GM12874 (cell line): ENCODE data around the gene C20orf96.

Source experiments
- TF ChIP-seq, protein P1 (sequence below): IDR thresholded peaks from 2 replicates; pipeline ENCODE4 v1.5.1; 2011; ENCODE audit warnings: low read depth, mild to moderate bottlenecking, control low read depth, low read length, moderate library complexity; ENCODE audit not compliant: insufficient read depth

Gene C20orf96

DNA sequence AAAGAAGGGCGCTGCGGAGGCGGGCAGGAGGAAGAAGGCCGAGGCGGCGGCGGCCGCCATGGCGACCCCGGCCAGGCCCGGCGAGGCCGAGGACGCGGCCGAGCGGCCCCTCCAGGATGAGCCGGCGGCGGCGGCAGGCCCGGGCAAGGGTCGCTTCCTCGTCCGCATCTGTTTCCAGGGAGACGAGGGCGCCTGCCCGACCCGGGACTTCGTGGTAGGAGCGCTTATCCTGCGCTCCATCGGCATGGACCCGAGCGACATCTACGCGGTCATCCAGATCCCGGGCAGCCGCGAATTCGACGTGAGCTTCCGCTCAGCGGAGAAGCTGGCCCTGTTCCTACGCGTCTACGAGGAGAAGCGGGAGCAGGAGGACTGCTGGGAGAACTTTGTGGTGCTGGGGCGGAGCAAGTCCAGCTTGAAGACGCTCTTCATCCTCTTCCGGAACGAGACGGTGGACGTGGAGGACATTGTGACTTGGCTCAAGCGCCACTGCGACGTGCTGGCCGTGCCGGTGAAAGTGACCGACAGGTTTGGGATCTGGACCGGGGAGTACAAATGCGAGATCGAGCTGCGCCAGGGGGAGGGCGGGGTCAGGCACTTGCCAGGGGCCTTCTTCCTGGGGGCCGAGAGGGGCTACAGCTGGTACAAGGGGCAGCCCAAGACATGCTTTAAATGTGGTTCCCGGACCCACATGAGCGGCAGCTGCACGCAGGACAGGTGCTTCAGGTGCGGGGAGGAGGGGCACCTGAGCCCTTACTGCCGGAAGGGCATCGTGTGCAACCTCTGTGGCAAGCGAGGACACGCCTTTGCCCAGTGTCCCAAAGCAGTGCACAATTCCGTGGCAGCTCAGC lies 7.6 kb upstream of the C20orf96 start:
- TF ChIP-seq, protein P1, sequence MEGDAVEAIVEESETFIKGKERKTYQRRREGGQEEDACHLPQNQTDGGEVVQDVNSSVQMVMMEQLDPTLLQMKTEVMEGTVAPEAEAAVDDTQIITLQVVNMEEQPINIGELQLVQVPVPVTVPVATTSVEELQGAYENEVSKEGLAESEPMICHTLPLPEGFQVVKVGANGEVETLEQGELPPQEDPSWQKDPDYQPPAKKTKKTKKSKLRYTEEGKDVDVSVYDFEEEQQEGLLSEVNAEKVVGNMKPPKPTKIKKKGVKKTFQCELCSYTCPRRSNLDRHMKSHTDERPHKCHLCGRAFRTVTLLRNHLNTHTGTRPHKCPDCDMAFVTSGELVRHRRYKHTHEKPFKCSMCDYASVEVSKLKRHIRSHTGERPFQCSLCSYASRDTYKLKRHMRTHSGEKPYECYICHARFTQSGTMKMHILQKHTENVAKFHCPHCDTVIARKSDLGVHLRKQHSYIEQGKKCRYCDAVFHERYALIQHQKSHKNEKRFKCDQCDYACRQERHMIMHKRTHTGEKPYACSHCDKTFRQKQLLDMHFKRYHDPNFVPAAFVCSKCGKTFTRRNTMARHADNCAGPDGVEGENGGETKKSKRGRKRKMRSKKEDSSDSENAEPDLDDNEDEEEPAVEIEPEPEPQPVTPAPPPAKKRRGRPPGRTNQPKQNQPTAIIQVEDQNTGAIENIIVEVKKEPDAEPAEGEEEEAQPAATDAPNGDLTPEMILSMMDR = no peak

DNA sequence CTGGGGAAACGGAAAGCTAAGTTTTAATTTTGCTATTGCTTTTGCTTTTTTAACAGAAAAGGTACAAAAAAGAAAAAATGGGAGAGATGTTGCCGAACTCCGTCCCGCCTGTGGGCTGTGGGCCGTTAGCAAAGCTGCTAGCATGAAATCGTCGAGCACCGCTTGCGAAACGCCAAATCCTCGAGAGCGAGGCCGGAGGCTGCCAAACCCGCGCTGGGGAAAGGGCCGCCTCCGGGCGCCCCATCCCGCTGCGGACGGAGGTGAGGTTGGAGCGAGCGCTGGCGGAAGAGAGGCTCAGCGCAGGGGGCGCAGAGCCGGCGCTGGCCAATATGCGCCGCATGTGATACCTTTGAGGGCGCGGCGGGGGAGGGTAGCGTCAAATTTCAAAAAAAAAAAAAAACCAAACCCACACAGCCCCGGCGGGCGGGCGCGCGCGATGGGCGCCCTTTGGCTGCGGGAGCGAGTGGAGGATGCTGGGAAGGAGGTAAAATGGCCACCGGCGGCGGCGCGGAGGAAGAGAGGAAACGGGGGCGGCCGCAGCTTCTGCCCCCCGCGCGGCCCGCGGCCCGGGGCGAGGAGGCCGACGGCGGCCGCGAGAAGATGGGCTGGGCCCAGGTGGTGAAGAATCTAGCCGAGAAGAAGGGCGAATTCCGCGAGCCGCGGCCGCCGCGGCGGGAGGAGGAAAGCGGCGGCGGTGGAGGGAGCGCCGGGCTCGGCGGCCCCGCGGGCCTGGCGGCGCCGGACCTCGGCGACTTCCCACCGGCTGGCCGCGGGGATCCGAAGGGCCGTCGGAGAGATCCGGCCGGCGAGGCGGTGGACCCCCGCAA lies 6.8 kb upstream of the C20orf96 start, which contains the start of gene ZCCHC3:
TSS of gene ZCCHC3 (plus strand) at position 473 of the 827 bp plus-strand sequence. CDS start at position 490, 17 bp downstream.
- TF ChIP-seq, protein P1 = peak; percentile 21; the same call in 1 of the 2 replicates

DNA sequence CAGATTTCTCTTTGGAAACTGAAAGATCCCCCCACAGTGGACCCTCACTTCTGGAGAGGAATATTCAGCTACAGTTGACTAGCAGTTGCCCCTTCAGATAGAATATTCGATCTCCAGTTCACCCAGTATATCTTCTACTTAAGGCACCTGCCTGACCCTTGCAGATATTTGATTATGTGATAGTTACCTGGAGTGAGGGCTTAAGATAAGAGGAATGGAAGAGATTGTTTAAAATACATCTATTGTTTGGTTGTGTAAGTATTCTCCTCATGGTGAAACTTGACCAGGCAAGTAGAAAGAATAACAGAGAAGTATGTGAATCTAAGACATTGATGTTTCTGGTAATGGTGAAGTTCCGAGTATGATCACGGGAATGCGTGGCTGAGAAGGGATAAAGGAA lies 5.3 kb upstream of the C20orf96 start:
- TF ChIP-seq, protein P1 = no peak

DNA sequence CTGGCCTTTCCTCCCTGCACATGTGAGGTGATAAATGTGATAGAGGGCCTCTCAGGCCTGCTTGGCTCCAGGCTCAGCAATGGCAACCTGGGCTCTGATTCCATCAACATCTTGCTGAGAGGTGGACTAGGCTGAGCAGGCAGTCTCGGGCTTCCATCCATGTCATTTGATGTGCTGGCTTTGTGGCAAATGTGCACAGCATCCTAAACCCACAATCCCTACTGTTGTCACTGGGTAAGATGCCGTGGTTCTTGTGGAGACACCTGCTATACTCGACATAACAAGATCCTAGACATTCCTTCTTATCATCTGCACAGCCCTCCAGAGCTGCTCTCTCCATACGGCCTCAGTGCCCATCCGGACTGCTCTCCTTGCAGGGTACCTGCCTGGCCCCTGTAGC lies 4.1 kb upstream of the C20orf96 start:
- TF ChIP-seq, protein P1 = no peak

DNA sequence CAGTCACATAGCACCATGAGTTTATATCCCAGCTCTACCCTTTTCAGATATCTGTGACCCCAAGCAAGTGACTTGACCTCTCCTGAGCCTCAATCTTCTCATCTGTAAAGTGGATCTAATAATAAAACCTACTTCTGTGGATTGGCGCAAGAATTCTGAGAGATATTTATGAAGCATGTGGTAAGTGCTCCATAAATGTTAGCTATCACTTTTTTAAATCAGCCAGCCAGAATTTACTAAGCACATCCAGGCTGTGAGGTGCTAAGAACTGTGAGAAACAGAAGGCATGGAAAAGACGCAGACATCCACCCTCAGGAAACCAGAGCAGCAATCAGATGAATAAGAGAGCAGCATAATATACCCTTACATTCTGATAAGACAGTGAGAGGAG lies 862 bp downstream of the C20orf96 start:
- TF ChIP-seq, protein P1 = no peak

DNA sequence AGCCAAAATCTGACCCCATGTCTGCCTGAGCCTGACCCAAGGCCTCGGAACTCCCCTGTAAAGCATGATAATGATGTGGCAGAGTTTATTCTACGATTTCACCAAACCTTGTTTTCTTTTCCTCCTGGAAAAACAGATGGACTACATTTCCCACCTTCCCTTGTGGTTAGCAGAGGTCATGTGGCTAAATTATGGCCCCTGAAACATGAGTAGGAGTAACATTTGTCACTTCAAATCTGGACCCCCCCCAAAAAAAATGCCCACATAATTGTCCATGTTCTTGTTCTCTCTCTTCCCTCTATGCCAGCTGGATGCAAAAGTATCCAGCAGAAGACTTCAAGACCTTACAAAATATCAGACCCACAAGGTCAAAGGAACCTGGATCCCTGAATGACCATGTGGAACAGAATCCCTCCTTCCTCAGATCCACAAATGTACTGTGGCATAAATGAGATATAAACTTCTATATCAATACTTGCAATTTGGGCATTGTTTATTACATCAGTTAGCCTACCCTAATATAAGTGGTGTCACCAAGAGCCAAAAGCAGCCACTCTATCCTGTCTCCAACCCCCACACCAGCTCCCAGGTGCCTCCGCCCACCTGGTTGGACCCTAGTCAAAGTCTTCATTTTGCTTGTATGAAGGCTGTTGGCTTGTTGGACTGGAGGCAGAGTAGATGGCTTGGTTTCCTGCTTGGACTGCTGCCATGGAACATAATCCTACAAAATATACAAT lies 1.4 kb downstream of the C20orf96 start:
- TF ChIP-seq, protein P1 = no peak

DNA sequence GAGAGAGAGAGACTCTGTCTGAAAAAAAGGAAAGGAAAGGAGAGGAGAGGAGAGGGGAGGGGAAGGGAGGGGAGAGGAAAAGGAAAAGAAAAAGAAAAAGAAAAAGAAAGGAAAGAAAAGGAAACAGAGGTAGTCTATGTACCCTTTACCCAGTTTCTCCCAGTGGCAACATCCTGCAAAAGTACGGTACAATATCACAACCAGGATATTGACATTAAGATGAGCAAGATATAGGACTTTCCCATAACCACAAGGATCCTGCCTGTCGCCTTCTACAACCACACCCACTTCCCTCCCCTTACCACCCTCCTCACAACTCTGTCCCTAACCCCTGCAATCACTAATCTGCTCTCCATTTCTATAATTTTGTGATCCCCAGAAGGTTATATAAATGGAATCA lies 4.0 kb downstream of the C20orf96 start:
- TF ChIP-seq, protein P1 = no peak
